Epithelial cell of esophagus (primary cell): Measurements from ENCODE around the gene SEMA4B.
"Not testable (repeated sequence)": the region's sequence is repeated elsewhere in the genome, so short reads cannot be mapped to it uniquely, and the experiment has no call there.

ENCODE experiments used
- DNase-seq: peaks from one replicate; pipeline ENCODE4 v3.0.0; 2010; ENCODE audit warnings: low read depth
- H3K4me3 ChIP-seq: 2 replicates; pipeline ENCODE4 v1.5.1; 2011; ENCODE audit warnings: mild to moderate bottlenecking, low read length, control low read depth
- TF ChIP-seq, protein P1 (sequence below): IDR thresholded peaks from 2 replicates; pipeline ENCODE4 v1.5.1; 2011; ENCODE audit warnings: low read depth, mild to moderate bottlenecking, low read length, control low read depth, inconsistent platforms; ENCODE audit not compliant: insufficient read depth; ENCODE audit errors: missing control alignments

The SEMA4B gene

GRCh38 chr15:90159213-90159612 is 41.9 kb upstream of the SEMA4B start:
- TF ChIP-seq, protein P1, sequence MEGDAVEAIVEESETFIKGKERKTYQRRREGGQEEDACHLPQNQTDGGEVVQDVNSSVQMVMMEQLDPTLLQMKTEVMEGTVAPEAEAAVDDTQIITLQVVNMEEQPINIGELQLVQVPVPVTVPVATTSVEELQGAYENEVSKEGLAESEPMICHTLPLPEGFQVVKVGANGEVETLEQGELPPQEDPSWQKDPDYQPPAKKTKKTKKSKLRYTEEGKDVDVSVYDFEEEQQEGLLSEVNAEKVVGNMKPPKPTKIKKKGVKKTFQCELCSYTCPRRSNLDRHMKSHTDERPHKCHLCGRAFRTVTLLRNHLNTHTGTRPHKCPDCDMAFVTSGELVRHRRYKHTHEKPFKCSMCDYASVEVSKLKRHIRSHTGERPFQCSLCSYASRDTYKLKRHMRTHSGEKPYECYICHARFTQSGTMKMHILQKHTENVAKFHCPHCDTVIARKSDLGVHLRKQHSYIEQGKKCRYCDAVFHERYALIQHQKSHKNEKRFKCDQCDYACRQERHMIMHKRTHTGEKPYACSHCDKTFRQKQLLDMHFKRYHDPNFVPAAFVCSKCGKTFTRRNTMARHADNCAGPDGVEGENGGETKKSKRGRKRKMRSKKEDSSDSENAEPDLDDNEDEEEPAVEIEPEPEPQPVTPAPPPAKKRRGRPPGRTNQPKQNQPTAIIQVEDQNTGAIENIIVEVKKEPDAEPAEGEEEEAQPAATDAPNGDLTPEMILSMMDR: no peak
- H3K4me3 ChIP-seq: no peak overlapping the region
- peak; percentile 23 for DNase-seq

DNA sequence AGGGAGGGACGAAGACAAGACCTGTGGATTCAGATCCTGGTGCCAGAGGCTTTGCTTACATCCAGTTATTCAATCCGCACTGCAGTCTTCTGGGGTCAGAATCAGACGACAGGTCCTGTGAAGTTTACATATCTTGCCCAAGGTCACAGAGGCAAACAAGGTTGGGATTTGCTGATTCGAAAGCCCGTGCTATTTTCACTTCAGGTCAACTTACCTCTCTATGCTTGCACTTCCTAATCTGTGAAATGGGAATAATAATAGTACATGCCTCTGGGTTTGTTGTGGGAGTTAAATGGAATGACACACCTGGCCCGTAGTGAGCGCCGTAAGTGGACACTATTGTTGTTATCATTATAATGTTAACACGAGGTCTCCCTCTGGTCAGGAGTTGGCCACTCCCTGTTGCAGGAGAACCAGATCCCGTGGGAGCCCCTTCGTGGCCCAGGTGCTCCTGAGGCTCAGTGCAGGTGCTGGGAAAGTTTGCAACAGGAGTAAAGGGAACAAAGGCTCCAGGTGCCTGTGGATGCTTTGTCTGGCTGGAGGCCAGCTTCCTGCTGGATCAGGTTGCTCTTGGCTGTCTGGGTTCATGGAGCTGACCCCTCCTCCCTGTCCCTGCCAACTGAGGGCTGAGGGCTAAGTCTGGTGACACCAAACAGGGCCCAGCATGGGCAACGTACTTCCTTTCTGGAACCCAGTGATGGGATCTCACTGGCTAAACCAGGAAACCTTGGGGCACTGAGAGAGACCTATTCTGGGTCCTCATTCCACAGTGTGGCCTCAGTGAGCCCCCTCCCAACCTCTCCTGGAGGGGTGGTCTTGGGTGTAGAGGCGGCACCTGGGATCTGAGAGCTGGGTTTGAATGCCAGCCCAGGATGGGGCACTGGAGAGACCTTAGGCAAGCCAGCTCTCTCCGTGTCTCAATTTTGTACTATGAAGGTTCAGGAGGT is 40.1 kb upstream of the SEMA4B start:
- TF ChIP-seq, protein P1: no peak
- H3K4me3 ChIP-seq: no peak overlapping the region
- peak; percentile 74 for DNase-seq

- TF ChIP-seq, protein P1: no peak
- peak; percentile 84 for DNase-seq
- H3K4me3 ChIP-seq: no peak overlapping the region
These were observed 39.2 kb upstream of the SEMA4B start for GRCh38 chr15:90161950-90162361.

GRCh38 chr15:90162956-90163355 is 38.2 kb upstream of the SEMA4B start:
- no peak for DNase-seq
- no peak overlapping the region for H3K4me3 ChIP-seq
- TF ChIP-seq, protein P1: no peak

DNA sequence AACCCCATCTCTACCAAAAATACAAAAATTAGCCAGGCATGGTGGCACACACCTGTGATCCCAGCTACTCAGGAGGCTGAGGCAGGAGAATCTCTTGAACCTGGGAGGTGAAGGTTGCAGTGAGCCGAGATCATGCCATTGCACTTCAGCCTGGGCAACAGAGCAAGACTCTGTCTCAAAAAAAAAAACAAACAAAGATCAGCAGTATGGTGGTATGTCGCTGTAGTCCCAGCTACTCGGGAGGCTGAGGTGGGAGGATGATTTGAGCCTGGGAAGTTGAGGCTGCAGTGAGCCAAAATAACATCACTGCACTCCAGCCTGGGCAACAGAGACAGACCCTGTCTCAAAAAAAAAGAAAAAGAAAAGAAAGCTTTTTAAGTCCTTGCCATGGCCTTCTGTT is 36.9 kb upstream of the SEMA4B start:
- H3K4me3 ChIP-seq, DNase-seq: not testable (repeated sequence)

GRCh38 chr15:90165157-90165556 is 36.0 kb upstream of the SEMA4B start:
- TF ChIP-seq, protein P1: no peak
- DNase-seq: no peak
- no peak overlapping the region for H3K4me3 ChIP-seq

DNA sequence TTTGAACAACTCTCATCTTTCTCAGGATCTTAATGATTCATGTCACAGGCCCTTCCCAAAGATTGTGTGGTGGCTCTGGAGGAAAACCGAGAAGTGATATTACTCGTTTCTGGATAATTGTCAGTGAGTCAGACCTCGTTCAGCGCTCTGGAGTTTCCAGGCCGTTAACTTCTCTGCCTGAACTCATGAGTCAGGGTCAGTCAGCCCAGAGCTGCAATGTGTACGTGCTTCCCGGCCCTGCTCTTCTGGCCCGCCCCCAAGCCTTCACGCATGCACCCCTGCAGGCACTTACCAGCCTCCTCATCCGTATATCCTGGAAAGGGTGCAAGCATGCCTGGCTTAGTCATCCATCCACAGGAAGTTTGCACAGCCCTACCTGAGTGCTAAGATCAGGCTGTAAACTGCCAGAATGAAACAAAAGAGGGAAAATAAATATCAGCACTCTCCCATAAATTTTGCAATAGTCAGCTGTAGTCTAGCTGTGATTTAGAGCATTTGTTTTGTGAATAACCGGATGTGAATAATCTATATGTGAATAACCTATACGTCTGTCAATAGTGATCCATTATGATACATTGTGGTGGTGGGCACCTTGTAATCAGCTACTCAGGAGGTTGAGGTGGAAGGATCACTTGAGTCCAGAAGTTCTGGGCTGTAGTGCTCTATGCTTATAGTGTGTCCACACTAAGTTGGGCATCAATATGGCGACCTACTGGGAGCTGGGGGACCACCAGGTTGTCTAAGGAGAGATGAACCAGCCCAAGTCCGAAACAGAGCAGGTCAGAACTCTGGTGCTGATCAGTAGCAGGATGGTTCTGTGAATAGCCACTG is 35.3 kb upstream of the SEMA4B start:
- DNase-seq: peak; percentile 100
- H3K4me3 ChIP-seq: no peak overlapping the region
- TF ChIP-seq, protein P1: no peak
